Islet precursor cell (in vitro differentiated cells): ENCODE data around the gene AADAT.
"Not testable (repeated sequence)": the region's sequence is repeated elsewhere in the genome, so short reads cannot be mapped to it uniquely, and the experiment has no call there.

Source experiments
- DNase-seq: peaks from one replicate; pipeline ENCODE4 v3.0.0-alpha.2; 2018

AADAT gene

DNA sequence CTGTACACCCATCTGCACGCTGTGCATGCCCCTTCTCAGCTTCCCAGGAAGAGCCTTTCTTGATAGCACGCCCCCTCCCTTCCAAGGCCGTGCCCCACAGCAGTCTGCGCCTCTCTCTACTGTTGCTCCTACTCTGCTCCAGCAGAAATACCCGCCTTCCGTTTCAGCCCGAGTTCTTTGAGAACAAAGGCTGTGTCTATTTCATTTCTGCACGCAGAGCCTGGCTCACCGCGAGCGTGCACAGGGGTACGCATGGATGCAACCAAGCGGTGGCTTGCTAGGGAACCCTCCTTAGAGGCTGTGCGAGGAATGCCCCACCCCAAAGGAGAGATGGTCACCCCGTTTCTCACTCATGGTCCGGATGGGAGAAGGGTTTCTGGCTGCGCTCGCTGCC, 485 bp downstream of the AADAT start:
- peak; percentile 80 for DNase-seq

GRCh38 chr4:170088716-170089115, 1.0 kb downstream of the AADAT start:
- DNase-seq = no peak

GRCh38 chr4:170087163-170087700, 2.5 kb downstream of the AADAT start:
- no peak for DNase-seq

DNA sequence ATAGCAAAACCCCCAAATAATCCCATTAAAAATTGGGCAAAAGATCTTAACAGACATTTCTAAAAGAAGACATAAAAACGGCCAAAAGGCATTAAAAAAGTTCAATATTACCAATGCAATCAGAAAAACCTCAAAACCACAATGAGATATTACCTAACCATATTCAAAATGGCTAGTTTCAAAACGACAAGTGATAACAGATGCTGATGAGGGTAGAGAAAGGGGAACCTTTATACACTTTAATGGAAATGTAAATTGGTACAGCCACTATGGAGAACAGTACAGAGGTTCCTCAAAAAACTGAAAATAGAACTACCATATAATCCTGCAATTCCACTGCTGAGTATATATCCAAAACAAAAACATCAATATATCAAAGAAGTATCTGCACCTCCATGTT, 6.2 kb downstream of the AADAT start:
- no peak for DNase-seq

GRCh38 chr4:170080496-170080895, 9.3 kb downstream of the AADAT start:
- DNase-seq = no peak

DNA sequence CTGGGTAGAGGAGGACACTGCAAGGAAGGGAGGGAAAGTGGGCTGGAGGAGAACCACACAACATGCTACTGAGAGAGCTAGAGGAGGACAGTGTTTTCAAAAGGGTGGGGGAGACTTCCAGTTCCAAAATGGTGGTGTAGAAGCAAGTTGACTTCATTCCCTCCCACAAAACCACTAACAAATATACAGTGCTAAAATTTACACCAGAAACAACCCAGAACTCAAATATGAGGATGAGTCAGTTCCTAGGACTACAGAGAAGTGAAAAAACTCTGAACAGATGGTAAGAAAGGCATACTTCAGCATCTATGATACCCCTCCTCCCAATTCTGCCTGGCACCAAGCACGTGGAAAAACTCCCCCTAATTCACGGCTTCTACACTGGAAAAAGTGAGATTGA, 9.8 kb downstream of the AADAT start:
- DNase-seq = no peak

DNA sequence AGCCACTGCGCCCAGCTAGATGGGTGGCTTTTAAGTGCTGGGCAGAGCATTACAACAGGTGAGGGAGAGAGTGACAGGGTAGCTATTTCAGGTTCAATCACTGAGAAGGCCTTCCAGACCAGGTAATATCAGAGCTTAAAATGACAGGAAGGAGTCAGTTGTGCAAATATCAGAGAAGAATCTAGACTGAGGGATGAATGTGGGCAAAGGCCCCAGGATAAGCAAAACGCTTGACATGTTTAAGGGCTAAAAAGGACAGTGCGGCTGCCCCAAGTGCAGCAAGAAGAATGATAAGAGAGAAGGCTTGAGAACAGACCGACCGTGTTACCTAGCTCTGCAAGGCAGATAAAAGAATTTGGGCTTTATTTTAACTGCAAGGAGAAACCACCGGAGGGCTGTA, 18.6 kb downstream of the AADAT start:
- no peak for DNase-seq

GRCh38 chr4:170068438-170069128, 21.2 kb downstream of the AADAT start:
- DNase-seq = no peak

GRCh38 chr4:170059421-170059820, 30.3 kb downstream of the AADAT start:
- DNase-seq = no peak

- no peak for DNase-seq
Observed at GRCh38 chr4:170058826-170059225, 30.9 kb downstream of the AADAT start.

- no peak for DNase-seq
Observed at GRCh38 chr4:170057866-170058265, 31.9 kb downstream of the AADAT start.

GRCh38 chr4:170052919-170053318, 36.8 kb downstream of the AADAT start:
- DNase-seq = no peak

- DNase-seq = no peak
Observed at GRCh38 chr4:170051402-170051801, 38.4 kb downstream of the AADAT start.

GRCh38 chr4:170049766-170050165, 40.0 kb downstream of the AADAT start:
- DNase-seq = no peak

- DNase-seq = no peak
Observed at GRCh38 chr4:170047771-170048354, 41.9 kb downstream of the AADAT start.

- DNase-seq = not testable (repeated sequence)
Observed at GRCh38 chr4:170046156-170046555, 43.6 kb downstream of the AADAT start.

GRCh38 chr4:170040031-170040680, 49.6 kb downstream of the AADAT start:
- no peak for DNase-seq

- no peak for DNase-seq
Observed at GRCh38 chr4:170038769-170039168, 51.0 kb downstream of the AADAT start.

DNA sequence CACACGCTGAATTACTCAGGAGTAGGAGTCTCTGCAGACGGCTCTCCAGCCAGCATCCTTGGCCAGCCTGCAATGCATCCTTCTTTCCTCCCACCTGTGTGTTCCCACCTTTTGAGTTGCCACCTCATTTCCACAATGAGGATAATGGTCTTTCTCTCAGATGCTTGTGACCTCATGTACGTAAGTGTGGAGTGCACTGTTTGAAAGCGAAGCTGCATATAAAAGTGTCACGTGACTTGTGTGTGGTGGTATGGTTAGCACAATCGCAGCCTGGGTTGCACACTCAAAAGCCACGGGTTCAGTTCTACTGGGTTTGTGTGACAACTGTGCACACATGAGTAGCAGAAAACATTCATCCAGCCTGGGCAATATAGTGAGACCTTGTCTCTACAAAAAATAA, 51.5 kb downstream of the AADAT start:
- no peak for DNase-seq

DNA sequence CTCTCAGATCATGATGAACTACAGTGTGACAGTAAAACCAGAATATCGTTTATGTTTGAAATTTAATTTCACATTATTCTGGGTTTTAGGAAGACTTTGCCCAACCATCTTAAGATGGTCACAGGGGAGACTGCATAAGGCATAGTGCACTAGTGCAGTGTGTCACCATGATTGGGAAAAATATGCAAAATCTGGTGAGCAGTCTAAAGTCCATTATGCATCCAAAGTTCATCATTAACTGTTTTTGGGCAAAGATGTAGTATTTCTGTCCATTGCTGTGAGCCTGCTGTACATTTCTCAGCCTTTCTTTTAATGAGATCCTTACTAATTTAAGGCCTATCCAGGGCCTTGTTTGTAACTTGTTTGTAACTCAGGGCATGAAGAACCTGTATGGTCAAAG, 52.3 kb downstream of the AADAT start:
- no peak for DNase-seq

DNA sequence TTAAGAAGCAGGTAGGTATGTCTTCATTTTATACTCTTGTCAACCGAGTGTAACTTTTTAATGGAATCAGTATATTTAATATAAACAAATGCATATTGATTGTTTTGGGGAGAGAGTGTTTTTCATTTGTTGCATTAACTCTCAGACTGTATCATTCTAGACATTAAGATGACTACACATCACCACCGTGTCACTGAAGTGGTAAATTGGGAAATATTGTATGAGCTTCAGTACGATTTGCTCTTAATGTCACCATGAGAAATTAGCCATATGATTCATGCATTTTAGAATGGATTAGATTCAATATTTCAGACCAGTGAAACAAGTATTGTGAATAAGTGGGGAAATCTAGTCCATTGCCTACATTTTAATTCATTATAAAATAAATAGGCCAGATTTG, 53.9 kb downstream of the AADAT start:
- DNase-seq = no peak

DNA sequence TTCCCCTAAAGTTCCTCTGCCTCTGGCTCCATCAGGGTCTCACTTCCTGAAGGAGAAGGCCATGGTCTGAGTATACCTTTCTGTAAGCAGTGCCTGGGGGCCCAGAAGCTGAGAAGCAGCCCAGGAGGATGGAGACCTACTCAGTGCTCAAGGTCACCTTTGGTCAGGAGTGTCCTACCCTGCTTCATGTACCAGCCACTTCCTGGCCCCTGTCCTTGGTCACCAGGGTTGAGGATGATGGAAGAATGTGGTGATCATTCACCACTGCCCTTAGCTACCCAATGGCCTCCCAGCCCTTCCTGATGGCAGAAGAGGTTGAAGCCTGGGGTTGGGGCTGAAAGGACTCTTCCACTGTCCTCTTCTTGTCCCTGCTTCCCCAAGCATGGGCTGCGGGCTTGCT, 54.5 kb downstream of the AADAT start:
- DNase-seq = peak; percentile 28

GRCh38 chr4:170033999-170034398, 55.8 kb downstream of the AADAT start:
- DNase-seq = peak; percentile 9

DNA sequence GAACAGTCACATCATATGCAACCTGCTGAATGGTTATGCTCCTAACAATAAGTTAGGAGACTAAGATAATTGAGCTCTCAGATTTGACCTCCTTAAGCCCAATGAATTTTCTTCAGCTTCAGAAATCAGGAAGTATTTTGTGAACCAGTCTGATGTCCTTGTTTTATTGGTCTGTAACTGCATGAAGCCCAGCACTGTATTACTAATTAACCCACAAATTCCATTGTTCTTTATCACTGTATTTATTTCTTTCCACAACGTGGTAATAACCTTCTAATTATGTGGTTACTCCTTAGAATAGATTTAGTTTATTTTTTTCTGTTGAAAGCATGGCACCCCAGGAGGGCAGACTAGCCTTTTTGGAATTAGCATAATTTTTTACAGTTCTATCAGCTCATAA, 59.6 kb downstream of the AADAT start:
- DNase-seq = no peak
